Measurements from ENCODE around the gene SSX2IP.

DNA sequence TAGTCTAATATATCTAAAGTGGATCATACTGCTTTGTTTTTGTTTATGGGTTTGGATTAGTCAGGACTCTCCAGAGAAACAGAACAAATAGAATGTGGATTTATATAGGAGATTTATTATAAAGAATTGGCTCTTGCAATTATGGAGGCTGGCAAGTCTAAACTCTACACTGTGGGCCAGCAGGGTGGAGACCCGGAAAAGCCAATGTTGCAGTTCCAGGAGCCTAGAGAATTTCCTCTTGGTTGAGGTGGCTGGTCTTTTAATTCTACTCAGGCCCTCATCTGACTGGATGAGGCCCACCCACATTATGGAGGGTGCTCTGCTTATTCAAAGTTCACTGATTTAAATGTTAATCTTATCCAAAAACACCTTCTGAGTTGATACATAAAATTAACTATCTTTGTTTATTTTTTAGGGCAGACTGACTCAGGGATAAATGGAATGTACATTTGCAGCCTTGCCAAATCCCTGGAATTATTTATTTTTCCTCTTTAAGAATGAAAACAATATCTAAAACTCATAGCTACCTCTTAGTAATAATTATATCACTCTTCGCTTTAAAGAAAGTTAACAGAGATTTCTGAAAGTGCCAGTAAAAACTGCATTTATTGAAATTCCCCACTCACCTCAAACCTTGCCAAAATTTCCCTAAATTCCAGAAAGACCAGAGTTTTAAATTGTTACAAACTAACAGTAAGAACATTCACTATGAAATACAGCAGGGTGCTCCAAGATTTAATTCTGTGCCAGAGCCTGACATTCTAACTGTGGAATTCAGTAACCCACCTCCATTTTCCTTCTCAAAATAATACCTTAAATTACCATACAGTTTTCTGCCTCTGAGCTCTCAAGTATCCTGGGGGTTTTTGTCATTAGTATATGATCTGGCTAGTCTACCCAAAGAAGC lies 36.6 kb upstream of the SSX2IP start:
- TF ChIP-seq, protein P1, sequence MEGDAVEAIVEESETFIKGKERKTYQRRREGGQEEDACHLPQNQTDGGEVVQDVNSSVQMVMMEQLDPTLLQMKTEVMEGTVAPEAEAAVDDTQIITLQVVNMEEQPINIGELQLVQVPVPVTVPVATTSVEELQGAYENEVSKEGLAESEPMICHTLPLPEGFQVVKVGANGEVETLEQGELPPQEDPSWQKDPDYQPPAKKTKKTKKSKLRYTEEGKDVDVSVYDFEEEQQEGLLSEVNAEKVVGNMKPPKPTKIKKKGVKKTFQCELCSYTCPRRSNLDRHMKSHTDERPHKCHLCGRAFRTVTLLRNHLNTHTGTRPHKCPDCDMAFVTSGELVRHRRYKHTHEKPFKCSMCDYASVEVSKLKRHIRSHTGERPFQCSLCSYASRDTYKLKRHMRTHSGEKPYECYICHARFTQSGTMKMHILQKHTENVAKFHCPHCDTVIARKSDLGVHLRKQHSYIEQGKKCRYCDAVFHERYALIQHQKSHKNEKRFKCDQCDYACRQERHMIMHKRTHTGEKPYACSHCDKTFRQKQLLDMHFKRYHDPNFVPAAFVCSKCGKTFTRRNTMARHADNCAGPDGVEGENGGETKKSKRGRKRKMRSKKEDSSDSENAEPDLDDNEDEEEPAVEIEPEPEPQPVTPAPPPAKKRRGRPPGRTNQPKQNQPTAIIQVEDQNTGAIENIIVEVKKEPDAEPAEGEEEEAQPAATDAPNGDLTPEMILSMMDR (IDR thresholded peaks at IDR 0.05), result no peak
- TF ChIP-seq ZFX (IDR thresholded peaks at IDR 0.05; ENCODE audit: borderline replicate concordance), result no peak

All from 22Rv1 (cell line).